HCT116 (cell line): ENCODE measurements around the gene PRRC2A. TPM values are rescaled to one million over a fixed set of nuclear protein-coding genes. Genes with fewer than 3 reads are reported as not detected.

Source experiments
- ATAC-seq: fragments of 200-7000 bp; cut with Tn5 transposase; 2 replicates; pipeline ENCODE4 v1.9.1; 2020; ENCODE audit warnings: mild to moderate bottlenecking, moderate library complexity
- BruUV-seq: library from RNA; stranded (reverse); fragments of 400-500 nt; replicated peaks from 2 replicates; lab custom pipeline; 2021; lab: Mats Ljungman, UMichigan
- CTCF ChIA-PET: fragments of 300-600 bp; sonication (Branson Sonifier 250); formaldehyde crosslinking; loops from one replicate; lab custom pipeline; 2021; ENCODE audit warnings: antibody characterized with exemption; lab: Charles Lee
- POLR2A ChIA-PET: fragments of 300-600, 350-600 bp; sonication (Branson Sonifier 250); formaldehyde crosslinking; loops from one replicate; lab custom pipeline; 2021; ENCODE audit warnings: antibody characterized with exemption; lab: Charles Lee
- RAD21 ChIA-PET, 2 experiments: fragments of 300-600 bp; sonication (Branson Sonifier 250); formaldehyde crosslinking; loops; one replicate each; lab custom pipeline; 2023; ENCODE audit warnings: low total read pairs in 2 of 2; ENCODE audit not compliant: uncharacterized antibody in 2 of 2, unreplicated experiment in 2 of 2, low non-redundant PET in 1 of 2; lab: Charles Lee
- DNase-seq: peaks from one replicate; pipeline ENCODE4 v3.0.0-alpha.2; 2010; ENCODE audit warnings: low read depth, low spot score
- H2AFZ ChIP-seq: fragments of 200-600 bp; shearing (Covaris generic), sonication (generic); 2 replicates; pipeline ENCODE4 v1.6.1; 2017; ENCODE audit warnings: low read depth, mixed run types, mixed read lengths, antibody characterized with exemption, low read length; ENCODE audit not compliant: poor library complexity, severe bottlenecking
- H3K27ac ChIP-seq: 2 replicates; pipeline ENCODE4 v1.5.1; 2012; ENCODE audit warnings: low read depth, low read length
- H3K27me3 ChIP-seq: fragments of 200-600 bp; sonication (generic); 2 replicates; pipeline ENCODE4 v1.6.1; 2016; ENCODE audit warnings: mixed run types, low read length, mixed read lengths; ENCODE audit not compliant: insufficient read depth
- H3K36me3 ChIP-seq, 2 experiments: fragments of 200-500 bp in 1 of 2; fragments of 200-600 bp in 1 of 2; sonication (Bioruptor generic) in 1 of 2; sonication (generic) in 1 of 2; 2 replicates each; pipeline versions ENCODE4 v1.5.1 to v1.6.1; 2014 to 2016; ENCODE audit warnings: low read length in 2 of 2, inconsistent platforms in 1 of 2, mixed read lengths in 1 of 2, mixed run types in 1 of 2; ENCODE audit not compliant: insufficient read depth in 2 of 2, control insufficient read depth in 1 of 2
- H3K4me1 ChIP-seq, 2 experiments: fragments of 200-600 bp in 1 of 2; sonication (generic) in 1 of 2; 2 replicates each; pipeline versions ENCODE4 v1.5.1 to v1.6.1; 2012 to 2017; ENCODE audit warnings: low read length in 2 of 2, inconsistent platforms in 1 of 2, mild to moderate bottlenecking in 1 of 2, mixed read lengths in 1 of 2, mixed run types in 1 of 2, moderate library complexity in 1 of 2; ENCODE audit not compliant: insufficient read depth in 2 of 2, control insufficient read depth in 1 of 2
- H3K4me2 ChIP-seq: fragments of 200-600 bp; sonication (generic); 2 replicates; pipeline ENCODE4 v1.6.1; 2017; ENCODE audit warnings: mixed run types, low read length, mixed read lengths
- H3K4me3 ChIP-seq, 2 experiments: fragments of 200-600 bp in 1 of 2; sonication (generic) in 1 of 2; replicated peaks in 1 of 2; 2 replicates each; pipeline ENCODE4 v1.5.1; 2011 to 2016; ENCODE audit warnings: low read length in 2 of 2, control low read depth in 1 of 2, low read depth in 1 of 2, mild to moderate bottlenecking in 1 of 2, mixed read lengths in 1 of 2, mixed run types in 1 of 2
- H3K79me2 ChIP-seq: fragments of 200-600 bp; sonication (generic); 2 replicates; pipeline ENCODE4 v1.6.1; 2017; ENCODE audit warnings: mild to moderate bottlenecking, mixed run types, low read length, moderate library complexity, mixed read lengths; ENCODE audit not compliant: insufficient read depth
- H3K9ac ChIP-seq: fragments of 200-600 bp; sonication (generic); 2 replicates; pipeline ENCODE4 v1.6.1; 2016; ENCODE audit warnings: low read length, mixed read lengths
- H3K9me2 ChIP-seq: fragments of 200-600 bp; sonication (generic), shearing (Covaris generic); 2 replicates; pipeline ENCODE4 v1.6.1; 2017; ENCODE audit warnings: mixed run types, mild to moderate bottlenecking, moderate library complexity; ENCODE audit not compliant: insufficient read depth
- H3K9me3 ChIP-seq, 2 experiments: fragments of 200-500 bp in 1 of 2; fragments of 200-600 bp in 1 of 2; sonication (Bioruptor generic) in 1 of 2; sonication (generic) in 1 of 2; 2 replicates each; pipeline ENCODE4 v1.6.1; 2014 to 2017; ENCODE audit warnings: low read length in 2 of 2, mixed read lengths in 2 of 2, inconsistent platforms in 1 of 2, low read depth in 1 of 2, mild to moderate bottlenecking in 1 of 2, mixed run types in 1 of 2, moderate library complexity in 1 of 2; ENCODE audit not compliant: control insufficient read depth in 1 of 2, insufficient read depth in 1 of 2
- H4K20me1 ChIP-seq: fragments of 200-600 bp; sonication (generic), shearing (Covaris generic); 2 replicates; pipeline ENCODE4 v1.6.1; 2017; ENCODE audit warnings: mixed run types, mild to moderate bottlenecking, moderate library complexity; ENCODE audit not compliant: insufficient read depth
- EGR1 ChIP-seq: IDR thresholded peaks from 2 replicates; pipeline ENCODE4 v1.6.1; 2012; ENCODE audit warnings: low read depth
- ELF1 ChIP-seq: IDR thresholded peaks from 2 replicates; pipeline ENCODE4 v1.6.1; 2012; ENCODE audit warnings: low read depth, borderline replicate concordance
- EZH2 ChIP-seq: fragments of 200-600 bp; sonication (generic); IDR thresholded peaks from 2 replicates; pipeline ENCODE4 v1.6.1; 2017; ENCODE audit warnings: antibody characterized with exemption, mixed run types
- FOSL1 ChIP-seq: IDR thresholded peaks from 2 replicates; pipeline ENCODE4 v1.6.1; 2012; ENCODE audit warnings: low read depth
- JUND ChIP-seq: IDR thresholded peaks from 2 replicates; pipeline ENCODE4 v1.6.1; 2012
- POLR2AphosphoS5 ChIP-seq: IDR thresholded peaks from 2 replicates; pipeline ENCODE4 v1.6.1; 2011; ENCODE audit warnings: mild to moderate bottlenecking, low read depth, low read length, moderate library complexity
- REST ChIP-seq: IDR thresholded peaks from 2 replicates; pipeline ENCODE4 v1.6.1; 2012; ENCODE audit warnings: low read depth
- SP1 ChIP-seq: IDR thresholded peaks from 2 replicates; pipeline ENCODE4 v1.6.1; 2012; ENCODE audit warnings: low read depth
- TCF7L2 ChIP-seq: IDR thresholded peaks from 2 replicates; pipeline ENCODE4 v1.7.0; 2011; ENCODE audit warnings: borderline replicate concordance, inconsistent platforms; ENCODE audit not compliant: insufficient read depth, insufficient read length; ENCODE audit errors: extremely low read depth
- intact Hi-C: fragments of 100-400 bp; cut with micrococcal nuclease; formaldehyde crosslinking; loops from 2 replicates; pipeline ENCODE4 v1.10.0; 2022
- total RNA-seq: library from RNA; stranded (reverse); gene quantifications from one replicate; pipeline ENCODE4 v1.2.1, GENCODE V29; 2021; ENCODE audit not compliant: unreplicated experiment

Gene PRRC2A
- total RNA-seq, 1 experiment from 2014 or later: 250 TPM

DNA sequence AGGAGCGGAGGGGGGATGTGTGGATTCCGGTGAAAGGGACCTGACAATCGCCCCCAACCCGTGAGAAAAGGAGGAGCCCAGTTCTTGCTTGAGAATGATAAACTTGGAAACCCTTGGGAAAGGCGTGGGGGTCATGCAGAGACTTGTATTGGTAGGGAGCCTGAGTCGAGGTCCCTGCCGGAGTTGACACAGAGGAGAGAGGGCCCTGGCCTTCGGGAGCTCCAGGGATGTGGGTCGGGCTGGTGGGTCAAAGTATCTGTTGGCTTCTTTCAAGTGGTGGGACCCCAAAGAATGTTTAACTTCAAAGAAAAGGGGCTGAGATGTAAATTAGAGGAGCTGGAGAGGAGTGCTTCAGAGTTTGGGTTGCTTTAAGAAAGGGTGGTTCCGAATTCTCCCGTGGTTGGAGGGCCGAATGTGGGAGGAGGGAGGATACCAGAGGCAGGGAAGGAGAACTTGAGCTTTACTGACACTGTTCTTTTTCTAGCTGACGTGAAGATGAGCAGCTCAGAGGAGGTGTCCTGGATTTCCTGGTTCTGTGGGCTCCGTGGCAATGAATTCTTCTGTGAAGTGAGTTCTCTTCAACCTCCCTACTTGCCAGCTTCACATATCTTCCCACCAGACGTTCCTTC is 45.9 kb downstream of the PRRC2A start:
- no peaks in the 10 kb centered on the region for H4K20me1 ChIP-seq
- intact Hi-C loops: loop anchor here (5.0 kb wide), 2 partner anchors 71 to 231 kb away; partner anchors contain the start of genes CLIC1 and EHMT2
- H3K36me3 ChIP-seq: peaks cover 35 to 58% of the 10 kb centered on the region in 2 experiments

More for the DNA sequence above, 45.9 kb downstream of the PRRC2A start:
- peaks cover 9 to 26% of the 10 kb centered on the region in 2 experiments; a peak in 3 of 4 replicates for H3K4me1 ChIP-seq
- no peaks in the 10 kb centered on the region for H3K9me2 ChIP-seq
- H3K9me3 ChIP-seq: no peaks in the 10 kb centered on the region
- POLR2A ChIA-PET: no interaction called here
- no peaks in the 10 kb centered on the region for H3K27me3 ChIP-seq
- H2AFZ ChIP-seq: no peak overlapping the region
- RAD21 ChIA-PET: no interaction called here
- DNase-seq: no peak
- CTCF ChIA-PET: no interaction called here
- peak overlapping the region; percentile 90 for H3K9ac ChIP-seq
- peak overlapping the region; percentile 97 to 99 for H3K4me3 ChIP-seq
- TF ChIP-seq FOSL1: no peak
- TF ChIP-seq EZH2: no peak
- TF ChIP-seq JUND: no peak
- no peak for TF ChIP-seq TCF7L2
- TF ChIP-seq SP1: no peak
- TF ChIP-seq ELF1: no peak
- no peak for TF ChIP-seq REST
- TF ChIP-seq POLR2AphosphoS5: no peak
- no peak for TF ChIP-seq EGR1
- H3K27ac ChIP-seq: peak overlapping the region; percentile 90
- H3K79me2 ChIP-seq: peaks cover 58% of the 10 kb centered on the region
- peak overlapping the region; percentile 83 for H3K4me2 ChIP-seq
- ATAC-seq: no peak
- TSS peak; percentile 42 for BruUV-seq
